ENCODE data around the gene ADAM11.

The ADAM11 gene

DNA sequence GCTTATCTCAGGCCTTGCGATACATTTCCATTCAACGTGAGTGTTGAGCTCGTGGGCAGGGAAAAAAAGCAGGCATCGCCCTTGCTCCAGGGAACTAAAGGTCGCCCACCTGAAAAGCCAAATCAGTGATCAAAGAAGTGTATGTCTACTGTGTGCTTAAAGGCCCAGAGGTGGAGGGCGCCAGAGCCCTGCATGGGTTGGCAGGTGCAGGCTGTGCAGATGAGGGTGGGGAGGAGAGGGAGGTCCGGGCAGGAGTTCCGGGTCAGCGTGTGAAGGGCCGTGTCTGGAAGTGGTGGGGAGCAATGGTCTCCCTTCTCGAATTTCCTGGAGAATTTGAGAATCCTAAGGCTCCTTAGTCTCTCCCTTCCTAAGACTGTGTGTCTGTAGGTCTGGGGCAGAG is 7.2 kb downstream of the ADAM11 start:
- in situ Hi-C loops (cut with HindIII; ENCODE audit: low sequenced_read_pairs), result no loop called here
- no peak overlapping the region for H3K4me3 ChIP-seq (ENCODE audit: low read depth, low read length)
- TF ChIP-seq, protein P1, sequence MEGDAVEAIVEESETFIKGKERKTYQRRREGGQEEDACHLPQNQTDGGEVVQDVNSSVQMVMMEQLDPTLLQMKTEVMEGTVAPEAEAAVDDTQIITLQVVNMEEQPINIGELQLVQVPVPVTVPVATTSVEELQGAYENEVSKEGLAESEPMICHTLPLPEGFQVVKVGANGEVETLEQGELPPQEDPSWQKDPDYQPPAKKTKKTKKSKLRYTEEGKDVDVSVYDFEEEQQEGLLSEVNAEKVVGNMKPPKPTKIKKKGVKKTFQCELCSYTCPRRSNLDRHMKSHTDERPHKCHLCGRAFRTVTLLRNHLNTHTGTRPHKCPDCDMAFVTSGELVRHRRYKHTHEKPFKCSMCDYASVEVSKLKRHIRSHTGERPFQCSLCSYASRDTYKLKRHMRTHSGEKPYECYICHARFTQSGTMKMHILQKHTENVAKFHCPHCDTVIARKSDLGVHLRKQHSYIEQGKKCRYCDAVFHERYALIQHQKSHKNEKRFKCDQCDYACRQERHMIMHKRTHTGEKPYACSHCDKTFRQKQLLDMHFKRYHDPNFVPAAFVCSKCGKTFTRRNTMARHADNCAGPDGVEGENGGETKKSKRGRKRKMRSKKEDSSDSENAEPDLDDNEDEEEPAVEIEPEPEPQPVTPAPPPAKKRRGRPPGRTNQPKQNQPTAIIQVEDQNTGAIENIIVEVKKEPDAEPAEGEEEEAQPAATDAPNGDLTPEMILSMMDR (IDR thresholded peaks at IDR 0.05; ENCODE audit: low read depth, low read length), result no peak
- no peak for DNase-seq (ENCODE audit: low read depth, low spot score)

- in situ Hi-C loops (cut with HindIII; ENCODE audit: low sequenced_read_pairs), result no loop called here
- TF ChIP-seq, protein P1 (IDR thresholded peaks at IDR 0.05; ENCODE audit: low read depth, low read length), result no peak
- H3K4me3 ChIP-seq (ENCODE audit: low read depth, low read length), result no peak overlapping the region
- no peak for DNase-seq (ENCODE audit: low read depth, low spot score)
Measured at GRCh38 chr17:44766409-44767038, 7.7 kb downstream of the ADAM11 start.

DNA sequence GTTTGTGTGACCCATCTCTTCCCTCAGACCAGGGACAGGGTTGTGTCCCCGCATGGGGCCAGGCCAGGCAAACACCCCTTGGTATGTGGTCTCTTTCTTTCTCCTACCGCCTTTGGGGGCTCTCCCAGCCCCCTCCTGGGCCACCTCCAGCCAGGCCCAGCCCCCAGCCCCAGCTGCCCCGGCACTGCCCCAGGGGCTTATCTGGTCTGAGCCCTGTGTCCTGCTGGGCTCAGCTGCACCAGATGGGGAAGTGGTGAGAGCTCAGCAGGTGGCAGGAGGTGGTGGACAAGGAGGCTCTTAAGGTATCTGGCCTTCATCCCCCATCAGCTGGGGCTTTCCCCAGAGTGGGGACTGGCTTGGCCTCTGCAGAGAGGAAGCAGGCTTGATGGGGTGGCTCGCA is 8.7 kb downstream of the ADAM11 start:
- in situ Hi-C loops (cut with HindIII; ENCODE audit: low sequenced_read_pairs), result no loop called here
- no peak overlapping the region for H3K4me3 ChIP-seq (ENCODE audit: low read depth, low read length)
- DNase-seq (ENCODE audit: low read depth, low spot score), result no peak
- TF ChIP-seq, protein P1 (IDR thresholded peaks at IDR 0.05; ENCODE audit: low read depth, low read length), result no peak

- DNase-seq (ENCODE audit: low read depth, low spot score), result no peak
- in situ Hi-C loops (cut with HindIII; ENCODE audit: low sequenced_read_pairs), result no loop called here
- TF ChIP-seq, protein P1 (IDR thresholded peaks at IDR 0.05; ENCODE audit: low read depth, low read length), result no peak
- no peak overlapping the region for H3K4me3 ChIP-seq (ENCODE audit: low read depth, low read length)
Measured at GRCh38 chr17:44768505-44769142, 9.8 kb downstream of the ADAM11 start.

GRCh38 chr17:44769230-44769629 is 10.4 kb downstream of the ADAM11 start:
- TF ChIP-seq, protein P1 (IDR thresholded peaks at IDR 0.05; ENCODE audit: low read depth, low read length), result no peak
- no peak overlapping the region for H3K4me3 ChIP-seq (ENCODE audit: low read depth, low read length)
- in situ Hi-C loops (cut with HindIII; ENCODE audit: low sequenced_read_pairs), result no loop called here
- DNase-seq (ENCODE audit: low read depth, low spot score), result no peak

GRCh38 chr17:44769647-44770084 is 10.9 kb downstream of the ADAM11 start:
- no peak overlapping the region for H3K4me3 ChIP-seq (ENCODE audit: low read depth, low read length)
- in situ Hi-C loops (cut with HindIII; ENCODE audit: low sequenced_read_pairs), result no loop called here
- no peak for DNase-seq (ENCODE audit: low read depth, low spot score)

More at GRCh38 chr17:44769647-44770084, 10.9 kb downstream of the ADAM11 start:
- TF ChIP-seq, protein P1 (IDR thresholded peaks at IDR 0.05; ENCODE audit: low read depth, low read length), result no peak

All from astrocyte of the spinal cord (primary cell).